NCI-H2171 (cell line): ENCODE results near the gene M1AP.
"Not testable (repeated sequence)": the region's sequence is repeated elsewhere in the genome, so short reads cannot be mapped to it uniquely, and the experiment has no call there.

Experiments
- DNase-seq: peaks from one replicate; lab custom pipeline; 2025; lab: John Stamatoyannopoulos, UW

M1AP gene

DNA sequence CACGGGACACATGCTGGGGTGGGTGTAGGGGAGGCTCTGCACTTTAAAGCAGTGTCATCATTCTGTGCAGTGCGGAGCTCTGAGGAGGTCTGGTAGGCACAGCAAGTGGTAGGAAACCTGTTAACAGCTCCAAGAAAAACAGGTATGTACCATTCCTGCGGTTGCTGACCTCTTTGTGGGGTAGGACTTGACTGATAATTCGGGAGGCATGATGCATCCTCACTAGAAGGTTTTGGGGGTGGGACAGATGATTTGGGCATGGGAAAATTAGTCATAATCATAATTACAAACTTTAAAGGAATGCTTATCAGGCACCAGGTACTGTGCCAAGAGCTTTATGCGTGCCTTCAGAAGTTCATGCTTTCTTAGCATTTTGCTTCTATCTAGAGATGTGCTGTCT is 83.9 kb downstream of the M1AP start:
- no peak for DNase-seq

DNA sequence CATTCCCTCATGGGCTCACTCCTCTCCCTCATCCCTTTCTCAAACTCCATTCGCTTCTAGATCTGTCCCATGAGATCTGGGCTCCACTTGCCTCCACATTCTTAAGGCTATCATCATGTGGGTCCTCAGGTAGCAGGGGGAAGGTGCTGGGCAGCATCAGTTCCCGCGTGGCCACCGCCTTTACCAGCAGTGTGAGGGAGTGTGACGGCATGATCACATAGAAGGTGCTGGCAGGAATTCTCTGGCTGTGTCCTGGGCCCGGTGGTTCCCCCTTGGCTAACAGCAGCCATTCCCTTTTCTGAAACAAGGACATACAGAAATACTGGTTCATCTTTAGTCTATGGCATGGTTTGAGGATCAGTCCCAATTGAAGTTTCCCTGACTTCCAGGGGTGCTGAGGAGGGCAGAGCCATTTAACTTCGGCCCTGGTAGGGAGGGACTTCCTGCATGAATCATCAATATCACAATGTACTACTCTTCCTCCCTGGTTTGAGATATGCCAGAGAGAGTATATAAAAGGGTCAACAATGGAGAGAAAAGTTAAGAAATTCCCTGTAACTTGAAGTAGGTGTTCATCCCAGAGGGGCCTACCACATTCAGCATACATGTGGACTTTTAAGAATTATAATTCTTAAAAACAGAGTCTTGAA is 85.9 kb downstream of the M1AP start:
- no peak for DNase-seq

DNA sequence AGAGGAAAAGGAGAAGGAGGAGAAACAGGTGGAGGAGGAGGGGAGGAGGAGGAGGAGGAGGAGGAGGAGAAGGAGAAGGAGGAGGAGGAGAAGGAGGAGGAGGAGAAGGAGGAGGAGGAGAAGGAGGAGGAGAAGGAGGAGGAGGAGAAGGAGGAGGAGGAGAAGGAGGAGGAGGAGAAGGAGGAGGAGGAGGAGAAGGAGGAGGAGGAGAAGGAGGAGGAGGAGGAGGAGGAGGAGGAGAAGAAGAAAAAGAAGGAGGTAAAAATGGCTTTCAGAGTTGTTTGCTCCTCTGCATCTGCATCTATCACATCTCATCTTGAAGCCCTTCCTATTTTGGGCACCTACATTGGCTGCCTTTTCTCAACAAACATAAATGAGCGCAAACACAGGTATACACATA is 87.1 kb downstream of the M1AP start:
- DNase-seq: not testable (repeated sequence)

DNA sequence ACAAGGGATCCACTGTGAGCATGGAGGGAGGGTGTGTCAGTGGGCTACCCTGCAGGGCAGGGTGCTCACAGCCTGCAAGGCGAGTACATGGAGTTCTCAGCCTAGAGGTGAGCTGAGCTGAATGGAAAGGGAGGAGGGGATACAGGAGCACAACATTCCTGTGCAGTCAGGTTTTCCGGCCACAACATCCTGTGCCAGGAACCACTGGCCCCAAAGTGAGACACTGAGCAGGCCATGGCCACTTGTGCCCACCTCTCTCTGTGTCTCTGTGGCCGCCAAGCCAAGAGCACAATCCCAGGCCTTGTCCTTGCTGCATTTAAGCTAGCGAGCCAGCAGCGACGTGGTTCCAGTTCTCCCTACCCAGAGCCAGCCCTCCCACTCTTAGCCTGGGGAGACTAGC is 87.5 kb downstream of the M1AP start:
- DNase-seq: no peak

DNA sequence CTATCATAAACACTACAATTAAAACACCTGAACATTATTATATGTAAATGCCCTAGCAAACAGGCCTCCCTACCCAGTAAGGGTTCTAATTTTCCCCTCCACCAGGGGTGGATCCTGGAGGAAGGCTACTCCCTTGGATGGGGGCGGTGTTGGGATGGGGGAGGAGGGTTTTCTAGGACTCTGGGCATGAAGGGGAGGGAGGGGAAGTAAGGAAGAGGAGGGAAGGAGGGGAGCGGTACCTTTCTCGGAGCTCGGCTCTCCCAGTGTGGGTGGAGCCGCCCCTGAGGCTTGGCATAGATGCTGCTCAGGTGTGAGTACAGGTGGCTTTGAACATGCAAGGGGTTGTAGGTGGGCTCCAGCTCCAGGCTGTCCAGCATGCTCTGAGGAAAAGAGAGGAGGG is 88.2 kb downstream of the M1AP start:
- DNase-seq: no peak

DNA sequence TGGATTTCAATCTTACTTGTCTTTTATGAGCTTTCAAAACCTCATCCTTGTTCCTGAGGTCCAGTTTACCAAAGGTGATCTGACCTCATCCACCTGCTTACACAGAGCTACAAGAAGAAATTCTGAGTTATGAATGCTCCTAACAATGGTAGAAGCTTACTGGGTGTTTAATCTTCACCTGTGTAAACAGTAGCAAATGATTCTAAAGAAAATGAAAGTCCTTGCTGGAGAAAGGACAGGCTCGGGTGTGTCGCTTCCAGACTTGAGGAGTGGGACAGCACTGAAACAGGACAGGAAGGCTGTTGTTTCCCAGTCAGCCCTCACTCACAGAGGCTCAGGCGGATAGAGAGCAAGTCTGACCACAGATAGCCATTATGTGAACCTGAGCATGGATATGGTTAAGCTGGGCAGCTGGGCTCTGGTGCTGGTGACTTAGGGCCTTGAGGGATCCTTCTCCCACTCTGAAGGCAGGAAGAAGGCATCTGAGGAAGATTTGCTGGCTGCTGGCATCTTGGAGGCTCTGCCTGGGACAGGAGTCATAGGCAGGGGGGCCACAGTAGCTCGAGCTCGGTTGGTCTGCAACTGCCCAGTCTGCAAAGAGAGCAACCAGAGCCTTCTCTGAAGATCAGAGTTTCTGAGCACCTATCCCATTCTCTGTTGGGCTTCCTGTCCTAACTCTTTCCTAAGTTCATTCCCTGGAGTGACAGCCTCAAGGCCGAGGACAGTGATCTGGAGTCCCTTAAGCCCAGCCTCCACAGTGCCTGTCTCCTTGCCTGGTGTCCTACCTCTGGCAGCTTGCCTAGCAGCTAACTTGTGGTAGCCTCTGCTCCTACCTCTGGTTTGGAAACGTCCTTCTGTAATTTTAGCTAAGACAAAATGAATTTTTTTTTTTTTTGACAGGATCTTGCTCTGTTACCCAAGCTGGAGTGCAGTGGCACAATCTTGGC is 89.6 kb downstream of the M1AP start:
- no peak for DNase-seq

DNA sequence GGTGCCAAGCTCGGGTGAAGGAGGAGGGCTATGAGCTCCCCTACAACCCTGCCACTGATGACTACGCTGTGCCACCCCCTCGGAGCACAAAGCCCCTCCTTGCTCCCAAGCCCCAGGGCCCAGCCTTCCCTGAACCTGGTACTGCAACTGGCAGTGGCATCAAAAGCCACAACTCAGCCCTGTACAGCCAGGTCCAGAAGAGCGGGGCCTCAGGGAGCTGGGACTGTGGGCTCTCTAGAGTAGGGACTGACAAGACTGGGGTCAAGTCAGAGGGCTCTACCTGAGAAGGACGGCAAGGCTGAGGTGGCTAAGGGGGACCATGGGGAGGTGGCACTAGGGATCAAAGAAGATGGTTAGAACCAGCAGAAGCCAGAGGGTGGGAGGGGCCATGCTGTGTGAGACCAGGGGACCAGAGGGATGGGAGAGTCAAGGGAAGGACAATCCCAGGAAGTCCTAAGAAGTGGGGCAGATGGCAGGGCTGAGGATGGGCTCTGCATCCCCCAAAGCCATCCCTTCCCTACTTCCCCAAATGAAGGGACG is 91.2 kb downstream of the M1AP start:
- DNase-seq: no peak

DNA sequence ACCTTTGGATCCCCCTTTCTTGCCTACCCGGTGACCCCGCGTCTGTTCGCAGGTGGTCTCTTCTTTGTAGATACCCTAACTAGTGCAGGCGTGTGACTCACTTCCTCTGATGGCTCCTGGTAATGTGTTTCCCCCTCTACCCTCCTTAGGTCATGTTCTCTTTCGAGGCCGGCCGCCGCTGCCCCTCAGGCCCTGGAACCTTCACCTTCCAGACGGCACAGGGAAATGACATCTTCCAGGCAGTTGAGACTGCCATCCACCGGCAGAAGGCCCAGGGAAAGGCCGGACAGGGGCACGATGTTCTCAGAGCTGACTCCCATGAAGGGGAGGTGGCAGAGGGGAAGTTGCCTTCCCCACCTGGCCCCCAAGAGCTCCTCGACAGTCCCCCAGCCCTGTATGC is 92.0 kb downstream of the M1AP start:
- no peak for DNase-seq

DNA sequence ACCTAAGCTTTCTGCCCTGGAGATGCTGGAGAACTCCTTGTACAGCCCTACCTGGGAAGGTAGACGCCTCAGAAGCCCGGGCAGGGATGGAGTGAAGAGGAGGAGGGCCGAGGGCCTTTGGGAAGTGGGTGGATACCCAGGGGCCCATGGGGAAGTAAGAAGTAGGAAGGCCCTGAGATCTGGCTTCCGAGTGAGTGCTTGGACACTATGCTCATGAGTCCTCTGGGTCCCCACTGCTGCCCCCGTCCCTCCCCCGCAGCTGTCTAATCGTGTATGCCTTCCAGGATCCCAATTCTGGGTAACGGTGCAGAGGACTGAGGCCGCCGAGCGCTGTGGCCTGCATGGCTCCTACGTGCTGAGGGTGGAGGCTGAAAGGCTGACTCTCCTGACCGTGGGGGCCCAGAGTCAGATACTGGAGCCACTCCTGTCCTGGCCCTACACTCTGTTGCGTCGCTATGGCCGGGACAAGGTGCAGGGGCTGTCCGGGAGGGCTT is 92.5 kb downstream of the M1AP start:
- no peak for DNase-seq

DNA sequence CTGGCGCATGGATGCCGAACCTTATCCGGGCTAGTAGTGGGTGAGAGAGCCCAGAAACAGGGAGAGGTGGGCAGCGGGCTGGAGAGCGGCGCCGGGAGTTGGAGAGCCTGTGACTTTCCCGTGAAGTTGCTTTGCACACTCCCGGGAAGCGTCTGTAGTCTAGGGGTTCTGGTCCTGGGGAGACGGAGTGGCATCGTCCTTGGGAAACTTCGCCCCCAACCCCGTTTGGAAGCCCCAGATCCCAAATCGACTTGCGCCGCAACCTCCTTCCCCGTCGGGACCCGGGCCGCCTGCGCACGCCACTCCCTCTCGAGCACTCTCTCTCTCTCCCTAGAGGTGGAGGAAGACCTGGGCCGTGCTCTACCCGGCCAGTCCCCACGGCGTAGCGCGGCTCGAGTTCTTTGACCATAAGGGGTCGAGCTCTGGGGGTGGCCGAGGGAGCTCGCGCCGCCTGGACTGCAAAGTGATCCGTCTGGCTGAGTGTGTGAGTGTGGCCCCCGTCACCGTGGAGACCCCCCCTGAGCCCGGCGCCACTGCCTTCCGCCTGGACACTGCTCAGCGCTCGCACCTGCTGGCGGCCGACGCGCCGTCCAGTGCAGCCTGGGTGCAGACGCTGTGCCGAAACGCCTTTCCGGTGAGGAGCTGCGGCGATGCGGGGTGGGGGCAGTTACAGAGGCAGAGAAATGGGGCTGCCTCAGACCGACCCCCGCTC is 93.2 kb downstream of the M1AP start:
- no peak for DNase-seq

DNA sequence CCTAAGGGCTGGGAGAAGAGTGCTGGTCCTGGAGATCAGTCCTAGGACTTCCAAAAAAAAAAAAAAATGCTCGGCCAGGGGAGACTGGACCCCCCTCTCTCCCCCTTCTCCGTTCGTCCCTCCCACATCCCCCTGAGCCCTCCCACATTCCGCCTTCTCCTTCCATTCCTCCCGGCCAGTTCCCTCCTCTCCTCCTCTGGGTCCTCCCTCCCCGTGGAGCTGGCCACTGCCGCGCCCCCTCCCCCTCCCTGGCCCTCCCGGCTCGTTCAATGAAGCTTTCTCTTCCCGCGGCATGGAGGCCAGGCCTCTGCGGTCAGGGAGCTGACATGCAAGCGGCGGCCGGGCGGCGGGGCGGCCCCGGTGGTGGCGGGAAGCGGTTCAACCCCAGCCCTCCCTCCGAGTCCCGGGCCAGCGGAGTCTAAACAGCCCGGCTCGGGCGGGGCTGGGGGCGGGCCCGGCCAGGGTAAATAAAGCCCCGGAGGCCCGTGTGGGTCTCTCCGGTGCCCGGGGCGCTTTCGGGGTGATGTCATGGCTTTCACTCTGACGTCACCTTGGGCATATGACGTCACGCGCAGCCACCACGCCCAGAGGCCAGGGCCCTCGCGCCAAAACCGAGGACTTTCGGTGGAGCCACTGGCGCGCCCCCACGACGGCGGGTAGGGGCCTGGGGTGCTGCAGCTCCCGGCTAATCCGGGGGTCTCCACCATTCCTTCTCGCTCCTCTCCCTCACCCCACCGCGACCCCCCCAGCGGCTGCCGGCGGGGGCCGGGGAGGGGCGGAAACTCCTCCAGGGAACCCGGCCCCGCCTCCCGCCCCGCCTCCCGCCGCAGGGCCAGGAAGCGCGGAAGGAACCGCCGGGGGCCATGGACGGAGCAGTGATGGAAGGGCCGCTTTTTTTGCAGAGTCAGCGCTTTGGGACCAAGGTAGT is 94.0 kb downstream of the M1AP start, which contains the start of the genes DOK1 and LOXL3:
Gene DOK1 (plus strand): TSS at position 829 of the 928 bp plus-strand sequence. CDS start 35 bp downstream, at position 864.
Gene LOXL3 (minus strand): TSS at position 51 of the 928 bp plus-strand sequence. CDS start 1,308 bp downstream, outside the sequence.
- no peak for DNase-seq

DNA sequence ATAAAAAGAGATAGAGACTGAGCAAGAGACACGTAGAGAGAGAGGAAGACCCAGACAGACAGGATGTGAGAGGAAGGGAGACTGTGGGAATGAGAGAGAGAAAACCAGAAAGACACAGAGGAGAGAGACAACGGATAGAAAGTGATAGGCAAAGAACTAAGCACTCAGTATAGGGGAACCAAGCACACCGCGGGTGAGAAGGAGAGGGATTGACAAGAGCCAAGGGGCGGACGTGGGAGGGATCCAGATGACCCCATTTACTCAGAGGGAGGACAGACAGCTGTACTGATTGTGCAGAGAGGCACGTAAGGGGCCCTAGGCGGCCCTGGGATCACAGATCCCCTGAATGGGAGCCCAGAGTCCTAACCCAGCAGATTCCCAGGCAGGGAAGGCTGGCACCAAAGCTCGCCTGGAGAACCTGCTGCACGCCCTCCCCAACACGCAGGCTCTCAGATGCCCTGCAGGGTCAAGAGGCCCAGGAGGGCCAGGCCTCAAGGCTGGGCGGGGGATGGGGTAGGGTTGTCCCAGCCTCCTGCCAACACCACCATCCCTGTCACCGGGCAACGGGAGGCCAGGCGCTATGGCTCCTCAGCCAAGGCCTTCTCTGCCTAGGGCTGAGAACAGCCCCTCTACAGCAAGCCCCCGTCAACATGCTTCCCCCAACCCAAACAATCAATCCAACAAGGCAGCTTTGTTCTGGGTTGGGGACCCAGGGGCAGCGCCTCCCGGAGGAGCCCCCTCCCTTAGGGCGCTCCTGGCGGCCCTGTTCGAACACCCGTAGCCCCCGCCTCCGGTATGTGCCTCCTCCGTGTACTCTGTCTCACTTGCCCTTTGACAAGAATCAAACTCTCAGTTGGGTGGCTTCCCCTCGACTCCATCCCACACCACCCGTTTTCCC is 95.0 kb downstream of the M1AP start:
- no peak for DNase-seq

DNA sequence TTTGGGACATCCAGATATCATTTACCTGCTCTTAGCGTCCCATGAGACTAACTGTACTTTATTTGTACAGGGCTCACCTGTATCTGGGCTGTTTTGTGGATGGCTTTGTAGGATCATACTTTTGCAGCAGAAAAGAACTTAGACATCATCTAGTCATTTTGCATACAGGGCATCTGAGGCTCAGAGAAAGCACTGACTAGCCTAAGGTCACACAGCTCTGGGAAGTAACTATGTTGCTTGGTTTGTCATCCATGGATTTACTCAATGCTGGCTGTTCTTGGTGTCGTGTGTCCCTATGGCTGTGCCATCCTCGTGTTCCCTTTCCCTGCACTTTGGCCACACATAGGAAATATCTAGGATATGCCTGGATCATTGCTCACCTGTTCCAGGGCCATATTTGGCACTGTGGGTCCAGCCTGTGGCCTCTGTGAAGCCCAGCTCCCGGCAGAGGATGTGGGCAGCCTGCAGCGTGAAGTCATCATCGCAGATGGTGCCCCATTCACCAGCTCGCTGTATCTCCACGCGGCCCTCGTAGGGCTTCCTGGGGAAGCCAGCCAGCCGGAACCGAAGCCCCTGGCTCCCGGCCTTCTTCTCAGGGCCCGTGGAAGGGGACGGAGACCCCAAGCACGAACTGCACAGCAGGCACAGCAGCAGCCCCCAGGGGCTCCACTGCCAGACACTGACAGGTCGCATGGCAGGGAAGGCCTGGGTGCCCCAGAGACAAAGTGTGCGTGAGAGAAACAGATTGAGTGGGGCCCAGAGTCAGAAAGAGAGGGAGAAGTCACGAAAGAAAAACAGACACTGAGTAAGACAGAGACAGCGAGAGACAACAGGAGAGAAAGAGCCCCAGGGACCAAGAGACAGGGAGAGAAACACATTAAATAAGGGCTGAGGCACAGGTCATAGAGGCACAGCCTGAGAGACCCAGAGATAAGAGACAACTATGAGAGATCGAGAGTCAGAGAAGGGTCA is 95.9 kb downstream of the M1AP start:
- DNase-seq: no peak

DNA sequence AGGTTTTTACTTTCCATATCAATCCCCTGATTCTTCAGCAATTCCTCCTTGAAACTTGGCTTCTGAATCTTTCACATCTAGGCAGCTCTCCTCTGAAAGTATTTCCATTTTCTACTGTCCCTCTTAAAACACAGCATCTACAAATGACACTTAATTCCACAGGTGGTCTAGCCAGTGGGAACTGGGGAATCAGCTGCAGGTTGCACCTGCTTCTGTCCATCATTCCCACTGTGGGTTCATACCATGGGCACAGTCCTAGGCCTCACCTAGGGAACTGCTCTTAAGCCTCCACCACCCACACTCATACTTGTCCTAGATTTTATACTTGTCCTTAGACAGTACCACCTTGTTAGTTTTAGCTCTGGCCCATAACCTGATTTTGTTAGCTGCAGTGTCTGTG is 96.6 kb downstream of the M1AP start:
- DNase-seq: no peak

DNA sequence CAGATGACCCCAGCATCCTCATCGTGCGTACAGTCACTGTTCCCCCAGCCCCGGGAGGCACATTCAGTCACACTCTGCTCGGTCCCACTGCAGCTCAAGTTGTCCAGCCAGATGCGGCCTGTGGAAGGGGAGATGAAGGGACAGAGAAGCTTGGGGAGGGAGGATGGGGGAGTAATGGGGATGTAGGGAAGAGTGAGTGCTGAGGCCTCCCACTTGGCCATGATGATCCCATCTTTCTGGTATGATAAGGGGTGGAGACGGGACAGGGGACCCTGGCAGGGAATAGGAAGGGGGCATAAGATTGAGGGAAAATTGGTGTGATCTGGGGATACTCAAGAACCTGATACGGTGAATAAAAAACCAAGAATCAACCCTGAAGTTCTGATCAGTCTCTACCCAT is 97.9 kb downstream of the M1AP start:
- DNase-seq: no peak

DNA sequence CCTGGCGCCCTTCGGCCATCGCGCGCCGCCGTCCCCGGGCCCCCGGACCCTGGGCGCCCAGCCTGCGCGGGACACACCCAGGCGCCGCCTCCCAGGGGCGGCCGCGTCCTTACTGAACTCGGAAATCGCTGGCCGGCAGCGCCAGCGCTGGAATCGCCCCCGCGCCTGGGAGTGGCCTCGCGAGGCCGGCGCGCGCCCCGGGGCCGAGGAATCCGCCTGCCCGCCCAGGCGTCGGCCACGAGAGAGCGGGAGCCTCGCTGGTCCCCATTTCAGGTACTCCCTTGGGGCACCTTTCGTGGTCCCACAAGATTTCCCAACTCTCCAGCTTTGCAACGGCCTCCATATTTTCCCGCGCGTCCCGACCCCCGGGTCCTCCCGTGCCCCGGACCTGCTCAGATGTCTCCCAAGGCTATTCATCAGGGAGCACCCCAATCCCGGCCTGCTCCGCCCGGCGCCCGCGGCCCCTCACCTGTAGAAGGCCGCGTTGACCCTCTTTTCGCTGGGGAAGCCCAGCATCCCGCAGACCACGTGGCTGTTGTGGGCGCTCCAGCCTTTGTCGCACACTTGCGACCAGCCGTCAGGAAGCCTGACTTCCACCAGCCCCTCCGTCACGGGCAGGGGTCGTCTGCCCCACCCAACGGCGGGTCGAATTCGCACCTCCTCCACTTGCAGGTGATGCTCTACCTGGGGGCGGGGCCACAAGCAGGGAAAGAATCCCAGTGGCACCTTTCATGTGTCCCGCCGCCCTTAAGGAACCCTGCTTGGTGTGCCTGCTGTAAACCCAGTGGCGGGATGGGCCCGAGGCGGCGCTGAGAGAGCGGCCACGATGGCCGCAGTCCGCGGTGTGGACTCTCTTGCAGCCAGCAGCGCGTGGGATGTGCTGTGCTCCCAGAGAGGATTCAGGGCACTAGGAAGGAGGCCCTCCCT is 99.0 kb downstream of the M1AP start:
- peak; percentile 50 for DNase-seq

DNA sequence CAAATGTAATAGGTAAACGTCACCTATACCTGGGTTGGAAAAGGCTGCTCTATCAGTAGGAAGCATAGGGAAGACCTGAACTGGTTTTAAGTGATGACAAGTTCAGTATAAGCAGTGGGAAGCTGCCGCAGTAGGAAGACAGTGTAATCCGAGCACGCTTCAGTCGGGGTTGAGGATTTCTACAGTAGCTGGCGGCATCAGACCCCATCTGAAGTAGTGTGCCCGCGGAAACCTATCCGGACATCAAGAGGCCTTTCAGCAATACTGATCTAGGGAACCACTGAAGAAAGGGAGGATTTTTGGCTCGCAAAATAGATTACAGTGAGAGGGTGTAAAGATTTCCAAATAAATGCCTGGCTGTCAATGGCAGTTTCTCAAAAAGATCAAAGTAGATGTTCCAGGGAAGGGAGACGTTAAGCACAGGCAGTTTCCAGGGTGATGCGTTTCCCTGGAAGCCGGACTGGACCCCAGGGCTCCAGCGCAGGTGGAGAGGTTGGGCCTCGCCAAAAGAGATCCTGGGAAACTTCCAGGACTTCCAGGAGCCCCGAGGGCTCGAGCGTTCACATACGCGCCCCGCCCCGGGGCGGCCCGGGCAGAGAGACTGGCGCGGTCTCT is 99.7 kb downstream of the M1AP start:
- DNase-seq: peak; percentile 39
